DND-41 (cell line): ENCODE results near the gene PAX6.

Experiments used
- EZH2 ChIP-seq: IDR thresholded peaks from 3 replicates; pipeline ENCODE4 v1.6.1; 2012; ENCODE audit warnings: borderline replicate concordance, low read depth, mild to moderate bottlenecking, moderate library complexity, low read length, inconsistent platforms; ENCODE audit not compliant: severe bottlenecking
- TF ChIP-seq, protein P1 (sequence below): IDR thresholded peaks from 2 replicates; pipeline ENCODE4 v1.5.1; 2012; ENCODE audit warnings: borderline replicate concordance, low read length, moderate library complexity, mild to moderate bottlenecking; ENCODE audit not compliant: poor library complexity, severe bottlenecking; ENCODE audit errors: extremely low read depth

DNA sequence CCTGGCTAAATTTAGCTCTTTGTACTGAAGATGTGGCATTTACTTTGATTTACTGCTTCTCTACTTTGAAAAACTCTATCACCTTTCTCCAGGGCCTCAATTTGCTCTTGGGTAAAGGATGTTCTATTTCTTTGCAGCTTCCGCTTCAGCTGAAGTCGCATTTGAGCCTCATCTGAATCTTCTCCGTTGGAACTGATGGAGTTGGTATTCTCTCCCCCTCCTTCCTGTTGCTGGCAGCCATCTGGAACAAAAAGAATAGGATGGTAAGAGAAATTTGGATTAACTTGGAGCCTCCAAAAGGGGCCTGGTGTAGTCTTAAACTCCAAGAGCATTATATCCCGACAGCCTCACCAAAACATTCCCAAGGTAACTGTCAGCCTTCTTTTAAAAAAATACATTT lies 16.6 kb downstream of the PAX6 start:
- no peak for TF ChIP-seq EZH2
- TF ChIP-seq, protein P1, sequence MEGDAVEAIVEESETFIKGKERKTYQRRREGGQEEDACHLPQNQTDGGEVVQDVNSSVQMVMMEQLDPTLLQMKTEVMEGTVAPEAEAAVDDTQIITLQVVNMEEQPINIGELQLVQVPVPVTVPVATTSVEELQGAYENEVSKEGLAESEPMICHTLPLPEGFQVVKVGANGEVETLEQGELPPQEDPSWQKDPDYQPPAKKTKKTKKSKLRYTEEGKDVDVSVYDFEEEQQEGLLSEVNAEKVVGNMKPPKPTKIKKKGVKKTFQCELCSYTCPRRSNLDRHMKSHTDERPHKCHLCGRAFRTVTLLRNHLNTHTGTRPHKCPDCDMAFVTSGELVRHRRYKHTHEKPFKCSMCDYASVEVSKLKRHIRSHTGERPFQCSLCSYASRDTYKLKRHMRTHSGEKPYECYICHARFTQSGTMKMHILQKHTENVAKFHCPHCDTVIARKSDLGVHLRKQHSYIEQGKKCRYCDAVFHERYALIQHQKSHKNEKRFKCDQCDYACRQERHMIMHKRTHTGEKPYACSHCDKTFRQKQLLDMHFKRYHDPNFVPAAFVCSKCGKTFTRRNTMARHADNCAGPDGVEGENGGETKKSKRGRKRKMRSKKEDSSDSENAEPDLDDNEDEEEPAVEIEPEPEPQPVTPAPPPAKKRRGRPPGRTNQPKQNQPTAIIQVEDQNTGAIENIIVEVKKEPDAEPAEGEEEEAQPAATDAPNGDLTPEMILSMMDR, result no peak
